ENCODE data around the gene MEIS3.
A peak's percentile ranks its signal among the peaks of the same experiment; 100 is the strongest.
"Not testable (repeated sequence)": the region's sequence is repeated elsewhere in the genome, so short reads cannot be mapped to it uniquely, and the experiment has no call there.

MEIS3 gene

GRCh38 chr19:47375694-47376588 is 43.4 kb downstream of the MEIS3 start:
- DNase-seq, result no peak

GRCh38 chr19:47374876-47375693 is 44.2 kb downstream of the MEIS3 start:
- intact Hi-C loops (cut with DNase I), result no loop called here
- no peak for DNase-seq

More at GRCh38 chr19:47375694-47376588, 43.4 kb downstream of the MEIS3 start:
- intact Hi-C loops (cut with DNase I), result no loop called here

- intact Hi-C loops (cut with DNase I), result no loop called here
- no peak for DNase-seq
Observed at GRCh38 chr19:47373246-47374240, 45.8 kb downstream of the MEIS3 start.

- intact Hi-C loops (cut with DNase I), result no loop called here
- no peak for DNase-seq
Observed at GRCh38 chr19:47372603-47373002, 46.7 kb downstream of the MEIS3 start.

GRCh38 chr19:47371261-47371660 is 48.1 kb downstream of the MEIS3 start:
- intact Hi-C loops (cut with DNase I), result no loop called here
- DNase-seq, result no peak

- DNase-seq, result peak; percentile 39 to 93 (median 74)
- intact Hi-C loops (cut with DNase I), result no loop called here
Observed at GRCh38 chr19:47370045-47370611, 49.2 kb downstream of the MEIS3 start.

DNA sequence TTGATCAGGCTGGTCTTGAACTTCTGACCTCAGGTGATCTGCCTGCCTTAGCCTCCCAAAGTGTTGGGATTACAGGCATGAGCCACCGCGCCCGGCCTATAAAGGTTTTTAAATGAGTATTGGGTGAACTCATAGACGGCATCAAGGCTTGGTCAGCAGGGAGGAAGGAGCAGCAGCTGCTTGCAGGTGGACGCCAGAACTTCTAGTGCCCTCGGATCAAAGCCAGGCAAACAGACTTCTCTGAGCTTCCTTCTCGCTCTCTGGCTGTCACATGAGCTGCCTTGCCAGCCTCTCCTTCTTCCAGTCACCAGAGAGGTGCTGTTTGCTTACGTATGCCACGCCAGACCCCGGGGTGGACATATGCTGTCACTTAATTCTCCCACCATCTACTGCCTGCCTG is 53.9 kb downstream of the MEIS3 start:
- intact Hi-C loops (cut with DNase I); DNase-seq: not testable (repeated sequence)

DNA sequence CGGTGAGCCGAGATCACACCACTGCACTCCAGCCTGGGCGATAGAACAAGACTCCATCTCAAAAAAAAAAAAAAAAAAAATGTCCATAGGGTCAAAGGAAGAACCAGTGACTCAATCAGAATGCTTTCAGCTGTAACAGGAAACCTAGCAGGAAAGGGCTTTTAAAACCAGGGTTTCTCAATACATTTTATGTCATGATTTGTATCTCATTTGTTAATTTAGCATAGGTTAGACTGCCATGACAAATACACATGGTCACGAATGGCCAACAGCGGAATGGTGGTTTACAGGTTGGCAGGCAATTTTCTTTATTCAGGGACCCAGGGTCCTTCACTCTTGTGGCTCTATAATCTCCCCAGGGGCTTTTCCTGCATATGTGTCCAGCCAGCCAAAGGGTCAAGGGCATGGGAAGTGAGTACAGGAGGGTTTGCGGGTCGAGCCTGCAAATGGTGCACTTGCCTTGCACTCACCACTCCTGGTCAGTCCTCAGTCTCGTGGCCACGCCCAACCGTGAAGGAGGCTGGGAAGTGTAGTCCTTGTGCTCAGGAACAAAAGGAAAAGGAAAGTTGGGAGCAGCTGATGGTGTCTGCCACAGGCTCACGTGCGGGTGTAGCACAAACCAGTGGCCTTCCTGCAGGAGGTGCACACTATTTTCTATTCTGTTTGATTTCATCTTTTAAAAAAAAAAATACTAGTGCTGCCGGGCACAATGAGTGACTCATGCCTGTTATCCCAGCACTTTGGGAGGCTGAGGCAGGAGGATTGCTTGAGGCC is 55.4 kb downstream of the MEIS3 start:
- DNase-seq, result no peak
- intact Hi-C loops (cut with DNase I), result no loop called here

- intact Hi-C loops (cut with DNase I), result no loop called here
- DNase-seq, result no peak
Observed at GRCh38 chr19:47362321-47362720, 57.0 kb downstream of the MEIS3 start.

- DNase-seq, result no peak
- intact Hi-C loops (cut with DNase I), result no loop called here
Observed at GRCh38 chr19:47358936-47359335, 60.4 kb downstream of the MEIS3 start.

DNA sequence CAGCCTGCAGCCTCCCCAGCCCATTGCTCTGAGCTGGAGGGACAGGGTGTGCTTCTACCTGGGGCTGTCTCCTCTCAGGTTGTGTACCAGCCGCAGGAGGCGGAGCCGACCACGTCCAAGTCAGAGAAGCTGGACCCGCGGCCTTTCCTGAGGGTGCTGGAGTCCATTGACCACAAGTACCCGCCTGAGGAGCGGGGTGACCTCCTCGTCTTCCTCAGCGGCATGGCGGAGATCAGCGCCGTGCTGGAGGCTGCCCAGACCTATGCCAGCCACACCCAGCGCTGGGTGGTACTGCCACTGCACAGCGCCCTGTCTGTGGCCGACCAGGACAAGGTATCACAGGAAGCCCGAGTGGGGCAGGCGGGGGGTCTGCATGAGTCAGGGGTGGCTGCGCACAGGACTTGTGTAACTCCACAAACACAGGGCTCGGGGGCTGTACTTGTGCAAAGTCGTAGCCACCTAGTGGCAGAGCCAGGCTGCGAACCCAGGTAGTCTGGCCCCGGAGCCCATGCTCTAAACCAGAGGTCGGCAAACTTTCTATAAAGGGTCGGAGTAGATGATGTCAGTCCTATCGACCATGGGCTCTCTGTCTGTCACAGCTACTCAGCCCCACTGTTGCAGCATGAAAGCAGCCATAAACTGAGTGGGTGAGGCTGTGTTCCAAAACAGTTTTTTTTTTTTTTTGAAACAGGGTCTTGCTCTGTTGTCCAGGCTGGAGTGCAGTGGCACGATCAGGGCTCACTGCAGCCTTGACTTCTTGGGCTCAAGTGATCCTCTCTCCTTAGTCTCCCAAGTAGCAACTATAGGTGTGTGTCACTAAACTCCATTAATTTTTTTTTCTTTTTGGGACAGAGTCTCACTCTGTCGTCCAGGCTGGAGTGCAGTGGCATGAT is 61.3 kb downstream of the MEIS3 start:
- intact Hi-C loops (cut with DNase I), result no loop called here
- DNase-seq, result no peak

- intact Hi-C loops (cut with DNase I), result no loop called here
- DNase-seq, result no peak
Observed at GRCh38 chr19:47356900-47357299, 62.4 kb downstream of the MEIS3 start.

- intact Hi-C loops (cut with DNase I), result no loop called here
- DNase-seq, result no peak
Observed at GRCh38 chr19:47353307-47353712, 66.0 kb downstream of the MEIS3 start.

Measured in head of caudate nucleus (tissue), 42 donors.